ENCODE data around the gene SLC34A3.

SLC34A3 gene

GRCh38 chr9:137226338-137227053 is 4.2 kb upstream of the SLC34A3 start:
- no peak for TF ChIP-seq CTCF (conservative IDR thresholded peaks at IDR 0.05; ENCODE audit: control insufficient read depth, insufficient read depth, low read depth, low read length)
- no peak for DNase-seq (ENCODE audit: low read depth)

GRCh38 chr9:137227054-137227852 is 3.4 kb upstream of the SLC34A3 start, which contains the start of gene RNF224:
Gene RNF224 (plus strand): TSS chr9:137227502. CDS start chr9:137228336, 834 bp downstream.
- TF ChIP-seq CTCF (conservative IDR thresholded peaks at IDR 0.05; ENCODE audit: control insufficient read depth, insufficient read depth, low read depth, low read length) = peak; percentile 69
- peak; percentile 63 for DNase-seq (ENCODE audit: low read depth)
- no peak within 1 kb of the TSS for H3K4me3 ChIP-seq (ENCODE audit: control insufficient read depth, low read depth, low read length)

More at GRCh38 chr9:137226338-137227053, 4.2 kb upstream of the SLC34A3 start:
- H3K4me3 ChIP-seq (ENCODE audit: control insufficient read depth, low read depth, low read length) = no peak overlapping the region

- no peak for TF ChIP-seq CTCF (conservative IDR thresholded peaks at IDR 0.05; ENCODE audit: control insufficient read depth, insufficient read depth, low read depth, low read length)
- H3K4me3 ChIP-seq (ENCODE audit: control insufficient read depth, low read depth, low read length) = no peak overlapping the region
Observed at GRCh38 chr9:137227853-137228505, 2.7 kb upstream of the SLC34A3 start.

GRCh38 chr9:137228506-137228967 is 2.2 kb upstream of the SLC34A3 start:
- no peak overlapping the region for H3K4me3 ChIP-seq (ENCODE audit: control insufficient read depth, low read depth, low read length)
- DNase-seq (ENCODE audit: low read depth) = no peak
- no peak for TF ChIP-seq CTCF (conservative IDR thresholded peaks at IDR 0.05; ENCODE audit: control insufficient read depth, insufficient read depth, low read depth, low read length)

More at GRCh38 chr9:137227853-137228505, 2.7 kb upstream of the SLC34A3 start:
- DNase-seq (ENCODE audit: low read depth) = no peak

- no peak overlapping the region for H3K4me3 ChIP-seq (ENCODE audit: control insufficient read depth, low read depth, low read length)
- no peak for DNase-seq (ENCODE audit: low read depth)
- no peak for TF ChIP-seq CTCF (conservative IDR thresholded peaks at IDR 0.05; ENCODE audit: control insufficient read depth, insufficient read depth, low read depth, low read length)
Observed at GRCh38 chr9:137228968-137229896, 1.5 kb upstream of the SLC34A3 start.

All from fibroblast of mammary gland (primary cell).